SH-SY5Y (cell line): Measurements from ENCODE around the gene LRRC8A.

Experiments
- GATA2 ChIP-seq: IDR thresholded peaks from 2 replicates; pipeline ENCODE4 v1.6.1; 2011; ENCODE audit warnings: mild to moderate bottlenecking, low read depth, low read length
- GATA3 ChIP-seq: IDR thresholded peaks from 2 replicates; pipeline ENCODE4 v1.6.1; 2011; ENCODE audit warnings: low read depth, mild to moderate bottlenecking, low read length, moderate library complexity

GRCh38 chr9:128921881-128922763, 40.2 kb downstream of the LRRC8A start:
- no peak for TF ChIP-seq GATA2
- TF ChIP-seq GATA3 = no peak
